Mesothelial cell of epicardium (in vitro differentiated cells): ENCODE measurements around the gene SIDT1. TPM values are rescaled to one million over a fixed set of nuclear protein-coding genes. Genes with fewer than 3 reads are reported as not detected.

Source experiments
- microRNA-seq: library from miRNA; unstranded; fragments of <30 nt; microRNA quantifications from one replicate; pipeline ENCODE4 v1.2.0, GENCODE V29; 2021; ENCODE audit warnings: inconsistent platforms, mixed read lengths
- total RNA-seq: library from RNA; stranded (reverse); gene quantifications from 3 replicates; pipeline ENCODE4 v1.2.1, GENCODE V29; 2021

Gene SIDT1
- total RNA-seq, 1 donor from 2014 or later = not detected

Small RNA genes lying within 50 kb of the gene (microRNA-seq; reads per million reads assigned to microRNA genes)
- gene MIR4446 = not detected

Other genes with a start within 250 kb of the SIDT1 start
- 11.5 to 13.4 TPM (median 11.5 TPM) in 3 replicates for gene CFAP44, start 91.1 kb upstream of the SIDT1 start, total RNA-seq
- 24.2 to 28.5 TPM (median 27.8 TPM) in 3 replicates for gene SPICE1, start 17.4 kb upstream of the SIDT1 start, total RNA-seq
- 16.7 to 18.3 TPM (median 17.9 TPM) in 3 replicates for gene USF3, start 164.1 kb downstream of the SIDT1 start, total RNA-seq
- 83.2 to 87.3 TPM (median 85.9 TPM) in 3 replicates for gene NAA50, start 213.7 kb downstream of the SIDT1 start, total RNA-seq
- 52.0 to 58.2 TPM (median 52.6 TPM) in 3 replicates for gene ATP6V1A, start 214.5 kb downstream of the SIDT1 start, total RNA-seq